Activated T-cell treated with anti-CD3 and anti-CD28 coated beads, Interleukin-2, amount 50 U/mL, for 72 hours (primary cell): Measurements from ENCODE around the gene NOL4L. TPM values are rescaled to one million over a fixed set of nuclear protein-coding genes. Genes with fewer than 3 reads are reported as not detected.
"Not testable (repeated sequence)": the region's sequence is repeated elsewhere in the genome, so short reads cannot be mapped to it uniquely, and the experiment has no call there.

Experiments used
- ATAC-seq, 2 donors: fragments of 150-1000 bp; cut with Tn5 transposase; replicated peaks in 1 of 2; 2 replicates each; pipeline ENCODE4 v1.10.0; 2021; ENCODE audit warnings: moderate library complexity in 2 of 2, mild to moderate bottlenecking in 1 of 2
- DNase-seq, 2 donors: peaks; one replicate each; pipeline ENCODE4 v3.0.0; 2021 to 2022; ENCODE audit warnings: mixed read lengths in 1 of 2
- H3K27ac Mint-ChIP-seq: one replicate; pipeline ENCODE4 v1.8.0; 2022; ENCODE audit warnings: mild to moderate bottlenecking, moderate library complexity, mixed read lengths
- H3K27me3 Mint-ChIP-seq: one replicate; pipeline ENCODE4 v1.8.0; 2022; ENCODE audit warnings: low read depth, mixed read lengths
- H3K36me3 Mint-ChIP-seq, 2 donors: one replicate each; pipeline ENCODE4 v1.8.0; 2022; ENCODE audit warnings: mixed read lengths in 2 of 2, mild to moderate bottlenecking in 1 of 2; ENCODE audit not compliant: insufficient read depth in 2 of 2
- H3K4me1 Mint-ChIP-seq: one replicate; pipeline ENCODE4 v1.8.0; 2022; ENCODE audit warnings: low read depth, mixed read lengths
- H3K4me3 Mint-ChIP-seq, 2 donors: one replicate each; pipeline ENCODE4 v1.8.0; 2022; ENCODE audit warnings: mild to moderate bottlenecking in 2 of 2, mixed read lengths in 2 of 2, moderate library complexity in 2 of 2
- H3K9me3 Mint-ChIP-seq, 2 donors: one replicate each; pipeline ENCODE4 v1.8.0; 2022; ENCODE audit warnings: mixed read lengths in 2 of 2
- total RNA-seq, 2 donors: library from RNA; stranded (reverse); gene quantifications; one replicate each; pipeline ENCODE4 v1.2.3, GENCODE V29; 2022

The NOL4L gene
- total RNA-seq, 2 donors from 2014 or later = 28.2 to 30.0 TPM

DNA sequence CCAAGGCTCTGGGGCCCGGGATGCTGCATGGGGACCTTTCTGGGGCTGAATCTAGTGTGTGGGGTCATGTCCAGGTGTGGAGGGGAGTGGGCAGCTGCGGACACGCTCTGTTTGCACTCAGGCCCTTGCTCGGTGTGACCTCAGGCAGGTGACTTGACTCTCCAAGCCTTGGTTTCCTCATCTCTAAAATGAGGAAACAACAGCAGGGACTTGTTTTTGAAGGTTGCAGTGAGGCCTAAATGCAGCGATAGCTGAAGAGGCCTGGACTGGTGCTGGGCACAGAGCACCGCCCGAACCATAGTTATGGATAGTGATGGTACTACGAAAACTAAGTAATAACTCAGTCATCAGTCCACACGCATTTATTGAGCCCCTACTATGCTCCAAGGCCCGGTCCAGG is 91.8 kb downstream of the NOL4L start:
- ATAC-seq (no peak), DNase-seq (no peak)
- H3K36me3 Mint-ChIP-seq = peaks cover 0 to 5% of the 10 kb centered on the region in 2 donors
- peaks cover 13% of the 10 kb centered on the region for H3K4me1 Mint-ChIP-seq
- H3K9me3 Mint-ChIP-seq = peaks cover 0 to 2% of the 10 kb centered on the region in 2 donors
- no peak overlapping the region for H3K4me3 Mint-ChIP-seq
- no peak overlapping the region for H3K27ac Mint-ChIP-seq
- H3K27me3 Mint-ChIP-seq = no peaks in the 10 kb centered on the region

DNA sequence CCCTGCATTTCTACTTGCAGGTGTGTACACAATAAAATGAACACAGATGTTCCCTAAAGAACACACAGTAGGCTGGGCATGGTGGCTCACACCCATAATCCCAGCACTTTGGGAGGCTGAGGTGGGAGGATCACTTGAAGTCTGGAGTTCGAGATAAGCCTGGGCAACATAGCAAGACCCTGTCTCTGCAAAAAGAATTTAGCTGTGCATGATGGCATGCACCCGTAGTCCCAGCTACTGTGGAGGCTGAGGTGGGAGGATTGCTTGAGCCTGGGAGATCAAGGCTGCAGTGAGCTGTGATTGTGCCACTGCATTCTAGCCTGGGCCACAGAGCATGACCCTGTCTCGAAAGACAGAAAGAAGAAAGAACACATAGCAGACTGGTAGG is 93.4 kb downstream of the NOL4L start:
- not testable (repeated sequence) for H3K9me3 Mint-ChIP-seq, H3K27me3 Mint-ChIP-seq, H3K4me3 Mint-ChIP-seq, H3K27ac Mint-ChIP-seq, ATAC-seq, H3K36me3 Mint-ChIP-seq, DNase-seq, H3K4me1 Mint-ChIP-seq

GRCh38 chr20:32490942-32491763 is 94.0 kb downstream of the NOL4L start:
- Mint-ChIP-seq H3K9me3 (peaks cover 0 to 2% of the 10 kb centered on the region in 2 donors), H3K27me3 (no peaks in the 10 kb centered on the region), H3K27ac (no peak overlapping the region), H3K4me3 (no peak overlapping the region), H3K36me3 (peaks cover 0 to 8% of the 10 kb centered on the region in 2 donors), H3K4me1 (peaks cover 9% of the 10 kb centered on the region)
- DNase-seq (no peak), ATAC-seq (no peak)

DNA sequence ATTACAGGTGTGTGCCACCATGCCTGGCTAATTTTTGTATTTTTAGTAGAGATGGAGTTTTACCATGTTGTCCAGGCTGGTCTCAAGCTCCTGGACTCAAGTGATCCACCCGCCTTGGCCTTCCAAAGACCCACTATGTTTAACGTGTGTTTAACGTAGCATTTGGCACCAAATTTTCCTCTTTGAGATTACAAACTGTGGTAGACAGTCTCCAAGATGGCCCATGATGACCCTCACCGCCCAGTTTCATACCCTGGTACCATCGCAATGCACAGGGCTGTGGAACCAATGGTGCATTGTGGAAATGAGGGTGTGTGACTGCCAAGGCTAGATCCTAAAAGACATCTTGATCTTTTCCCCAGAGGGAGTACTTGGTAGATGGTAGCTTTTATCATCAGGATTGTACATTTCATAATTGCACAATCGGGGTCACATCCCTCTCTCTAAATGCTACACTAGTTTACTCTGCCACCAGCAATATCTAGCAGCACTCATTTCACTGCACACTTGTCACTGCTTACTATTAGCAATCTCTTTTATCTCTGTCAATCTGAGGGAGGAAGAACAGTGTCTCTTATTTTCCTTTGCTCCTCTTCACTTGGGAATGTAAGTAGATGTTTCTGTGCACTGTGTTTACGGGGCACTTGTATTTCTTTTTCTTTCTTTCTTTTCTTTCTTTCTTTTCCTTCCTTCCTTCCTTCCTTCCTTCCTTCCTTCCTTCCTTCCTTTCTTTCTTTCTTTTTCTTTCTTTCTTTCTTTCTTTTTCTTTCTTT is 96.9 kb downstream of the NOL4L start:
- Mint-ChIP-seq H3K27ac (peak overlapping the region; percentile 86), H3K27me3 (no peaks in the 10 kb centered on the region), H3K9me3 (peaks cover 0 to 2% of the 10 kb centered on the region in 2 donors), H3K4me3 (no peak overlapping the region), H3K36me3 (peaks cover 0 to 8% of the 10 kb centered on the region in 2 donors), H3K4me1 (peaks cover 12% of the 10 kb centered on the region)
- DNase-seq (no peak), ATAC-seq (no peak)

DNA sequence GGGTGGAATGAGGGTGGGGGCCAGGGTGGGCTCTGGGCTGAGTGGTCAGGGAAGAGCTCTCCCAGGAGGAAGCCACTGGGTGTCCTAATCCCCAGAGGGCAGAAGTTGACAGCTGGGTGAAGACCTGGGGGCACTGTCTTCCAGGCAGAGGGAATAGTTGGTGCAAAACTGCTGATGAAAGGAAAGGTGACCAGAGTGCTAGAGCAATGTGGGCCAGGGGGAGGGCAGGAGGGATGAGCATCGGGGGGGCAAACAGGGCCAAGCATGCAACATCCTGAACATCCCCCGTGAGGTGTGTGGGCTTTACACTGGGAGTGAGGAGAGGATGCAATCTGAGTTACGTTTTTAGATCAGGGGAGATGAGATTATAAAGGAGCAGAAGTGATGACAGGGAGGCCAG is 97.8 kb downstream of the NOL4L start:
- DNase-seq (no peak), ATAC-seq (no peak)
- H3K36me3 Mint-ChIP-seq = peaks cover 0 to 8% of the 10 kb centered on the region in 2 donors
- peaks cover 12% of the 10 kb centered on the region for H3K4me1 Mint-ChIP-seq
- no peaks in the 10 kb centered on the region for H3K27me3 Mint-ChIP-seq
- peaks cover 0 to 2% of the 10 kb centered on the region in 2 donors for H3K9me3 Mint-ChIP-seq
- no peak overlapping the region for H3K27ac Mint-ChIP-seq
- H3K4me3 Mint-ChIP-seq = no peak overlapping the region

GRCh38 chr20:32485770-32486478 is 99.2 kb downstream of the NOL4L start:
- no peak for ATAC-seq
- Mint-ChIP-seq H3K27ac (peak overlapping the region; percentile 94), H3K9me3 (peaks cover 0 to 2% of the 10 kb centered on the region in 2 donors), H3K4me3 (peak overlapping the region in 1 of 2 donors; percentile 97), H3K36me3 (peaks cover 0 to 8% of the 10 kb centered on the region in 2 donors), H3K4me1 (peaks cover 17% of the 10 kb centered on the region), H3K27me3 (no peaks in the 10 kb centered on the region)
- DNase-seq = no peak

- DNase-seq (peak; percentile 77 to 84), ATAC-seq (peak; percentile 78 to 80)
- H3K4me3 Mint-ChIP-seq = peak overlapping the region; percentile 88 to 97
- peaks cover 0 to 8% of the 10 kb centered on the region in 2 donors for H3K36me3 Mint-ChIP-seq
- H3K27me3 Mint-ChIP-seq = no peaks in the 10 kb centered on the region
- H3K27ac Mint-ChIP-seq = peak overlapping the region; percentile 94
- H3K9me3 Mint-ChIP-seq = peaks cover 0 to 2% of the 10 kb centered on the region in 2 donors
- peaks cover 23% of the 10 kb centered on the region for H3K4me1 Mint-ChIP-seq
These were observed 100.0 kb downstream of the NOL4L start for GRCh38 chr20:32484958-32485769.

GRCh38 chr20:32484225-32484957 is 100.7 kb downstream of the NOL4L start:
- H3K9me3 Mint-ChIP-seq = peaks cover 0 to 2% of the 10 kb centered on the region in 2 donors
- peaks cover 0 to 8% of the 10 kb centered on the region in 2 donors for H3K36me3 Mint-ChIP-seq
- H3K4me1 Mint-ChIP-seq = peaks cover 31% of the 10 kb centered on the region
- ATAC-seq (peak; percentile 21 to 32), DNase-seq (peak; percentile 20 to 38)
- H3K27ac Mint-ChIP-seq = no peak overlapping the region
- no peaks in the 10 kb centered on the region for H3K27me3 Mint-ChIP-seq
- peak overlapping the region; percentile 88 to 97 for H3K4me3 Mint-ChIP-seq

- Mint-ChIP-seq H3K4me3 (peak overlapping the region; percentile 82 to 85), H3K27ac (no peak overlapping the region), H3K36me3 (peaks cover 0 to 5% of the 10 kb centered on the region in 2 donors), H3K27me3 (no peaks in the 10 kb centered on the region), H3K4me1 (peaks cover 31% of the 10 kb centered on the region), H3K9me3 (no peaks in the 10 kb centered on the region)
- DNase-seq (peak; percentile 75 to 77), ATAC-seq (peak; percentile 64 to 66)
These were observed 101.5 kb downstream of the NOL4L start for GRCh38 chr20:32483351-32484224.

DNA sequence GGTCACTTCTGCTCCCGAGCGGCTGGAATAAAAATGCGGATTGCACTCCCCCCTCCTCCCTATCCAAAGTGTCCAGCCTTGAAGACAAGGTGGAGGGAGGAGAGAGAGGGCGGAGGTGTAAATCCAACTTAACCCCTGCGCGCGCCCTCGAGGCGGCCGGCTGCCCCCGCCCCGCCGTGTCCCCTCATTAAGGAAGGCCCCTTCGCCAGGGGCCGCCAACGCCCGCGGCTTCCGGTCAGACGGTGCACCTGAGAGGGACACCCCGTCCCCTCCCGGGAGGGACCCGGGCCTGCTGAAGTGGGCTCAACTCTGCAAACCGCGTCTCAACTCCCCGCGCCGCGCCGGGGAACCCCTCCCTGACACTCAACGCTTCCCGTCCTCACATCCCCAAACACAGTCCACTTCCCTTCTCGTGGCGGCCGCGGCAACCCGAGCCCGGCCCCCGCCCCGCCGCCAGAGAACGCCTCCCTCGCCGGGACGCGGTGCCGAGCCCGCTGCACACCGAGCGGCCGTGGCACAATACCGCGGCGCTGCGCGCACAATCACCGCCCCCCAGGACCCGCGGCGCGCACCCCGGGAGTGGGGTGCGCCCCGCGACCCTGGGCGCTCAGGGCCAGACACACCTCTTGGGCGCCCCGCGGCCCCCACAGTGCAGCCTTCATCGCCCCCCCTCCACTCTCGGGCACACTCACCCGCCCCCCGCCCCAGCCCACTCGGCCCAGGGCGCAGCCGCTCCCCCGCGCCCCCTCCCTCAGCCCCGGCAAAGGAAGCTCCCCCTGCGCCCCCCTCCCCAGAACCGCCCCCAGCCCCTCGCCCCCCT is 102.5 kb downstream of the NOL4L start:
- Mint-ChIP-seq H3K36me3 (peaks cover 0 to 2% of the 10 kb centered on the region in 2 donors), H3K4me1 (peaks cover 35% of the 10 kb centered on the region), H3K27me3 (no peaks in the 10 kb centered on the region), H3K4me3 (peak overlapping the region; percentile 75 to 79), H3K9me3 (no peaks in the 10 kb centered on the region), H3K27ac (no peak overlapping the region)
- DNase-seq (peak; percentile 34 to 49), ATAC-seq (peak; percentile 26 to 31)

DNA sequence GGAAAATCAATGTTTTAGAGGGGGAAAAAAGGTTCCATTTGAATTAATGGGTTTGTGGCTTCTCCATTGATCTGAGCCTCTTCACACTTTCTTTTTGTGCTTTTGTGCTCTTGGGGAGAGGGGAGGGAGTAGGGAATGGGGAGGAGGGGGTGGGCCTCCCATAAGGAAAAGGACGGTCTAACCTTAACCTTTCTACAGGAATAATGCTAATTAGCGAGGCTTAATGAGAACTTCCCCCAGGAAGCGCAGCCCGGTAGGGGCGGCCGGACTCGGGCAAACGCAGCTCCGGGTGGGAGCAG is 103.0 kb downstream of the NOL4L start:
- H3K27ac Mint-ChIP-seq = no peak overlapping the region
- no peak for DNase-seq
- no peak for ATAC-seq
- H3K4me1 Mint-ChIP-seq = peaks cover 36% of the 10 kb centered on the region
- H3K9me3 Mint-ChIP-seq = no peaks in the 10 kb centered on the region
- H3K36me3 Mint-ChIP-seq = peaks cover 0 to 2% of the 10 kb centered on the region in 2 donors
- H3K4me3 Mint-ChIP-seq = peak overlapping the region; percentile 75 to 79
- H3K27me3 Mint-ChIP-seq = no peaks in the 10 kb centered on the region
